ENCODE results near the gene TREH. TPM values are rescaled to one million over a fixed set of nuclear protein-coding genes. Genes with fewer than 3 reads are reported as not detected.
A peak's percentile ranks its signal among the peaks of the same experiment; 100 is the strongest.

The TREH gene
- total RNA-seq, 1 experiment from 2014 or later = not detected

GRCh38 chr11:118607401-118608359 lies 71.8 kb downstream of the TREH start, which contains the start of gene PHLDB1:
Gene PHLDB1, plus strand, starts transcription at chr11:118607615. Its CDS starts 6,222 bp downstream, at chr11:118613837.
- Mint-ChIP-seq H3K36me3 (ENCODE audit: insufficient read depth in 1 of 3, low read depth in 3 of 3) (peaks cover 0 to 4% (median 4%) of the 10 kb centered on the region in 3 experiments; a peak in 4 of 7 replicates), H3K4me3 (peak within 1 kb of the TSS; percentile 54 to 85), H3K27me3 (ENCODE audit: low read depth) (peaks cover 90% of the 10 kb centered on the region), H3K4me1 (peaks cover 43 to 53% of the 10 kb centered on the region in 2 experiments), H3K27ac (no peak within 1 kb of the TSS), H3K9me3 (peaks cover 0 to 6% of the 10 kb centered on the region in 2 experiments; a peak in 4 of 5 replicates)
- no peak within 1 kb of the TSS for H2BK5ac ChIP-seq (ENCODE audit: insufficient read length, low read length)
- no peaks in the 10 kb centered on the region for H3K79me2 ChIP-seq (ENCODE audit: insufficient read depth, low read length)
- no peak within 1 kb of the TSS for H2BK12ac ChIP-seq (ENCODE audit: insufficient read length, low read depth, low read length)
- H3K4ac ChIP-seq (ENCODE audit: low read depth, low read length) = no peak within 1 kb of the TSS
- no CpG with 5 or more reads among the region's 72 CpGs for WGBS (ENCODE audit: extremely low coverage, insufficient read length, low lambda C conversion rate)
- no peak within 1 kb of the TSS for H3K23ac ChIP-seq (ENCODE audit: insufficient read length, low read depth, low read length)
- no peak within 1 kb of the TSS for H2AK5ac ChIP-seq (ENCODE audit: insufficient read length, low read length)
- no peak within 1 kb of the TSS for H2BK20ac ChIP-seq (ENCODE audit: low read depth, low read length, poor library complexity, severe bottlenecking)
- peak; percentile 64 for DNase-seq
- peaks cover 56% of the 10 kb centered on the region for H3K27me3 ChIP-seq (ENCODE audit: insufficient read depth, low read length)
- H3K4me1 ChIP-seq (ENCODE audit: insufficient read depth, low read length) = peaks cover 5% of the 10 kb centered on the region
- H3K23me2 ChIP-seq (ENCODE audit: insufficient read length, low read depth, low read length, poor library complexity, severe bottlenecking) = peaks cover 16% of the 10 kb centered on the region
- no peak within 1 kb of the TSS for H2AFZ ChIP-seq (ENCODE audit: low read length)
- H4K20me1 ChIP-seq (ENCODE audit: control insufficient read depth, insufficient read depth, insufficient read length) = no peaks in the 10 kb centered on the region
- no peak within 1 kb of the TSS for H2BK120ac ChIP-seq (ENCODE audit: low read depth, low read length, poor library complexity, severe bottlenecking)
- H3K18ac ChIP-seq (ENCODE audit: insufficient read length, low read depth, low read length) = no peak within 1 kb of the TSS
- peak; percentile 57; the same call in 2 of the 3 replicates for TF ChIP-seq CTCF (conservative IDR thresholded peaks at IDR 0.05)
- H2BK15ac ChIP-seq (ENCODE audit: low read depth, low read length) = no peak within 1 kb of the TSS
- no peak within 1 kb of the TSS for H3K14ac ChIP-seq (ENCODE audit: insufficient read depth, low read length)
- H3K79me1 ChIP-seq (ENCODE audit: insufficient read depth, low read depth, low read length, poor library complexity, severe bottlenecking) = no peaks in the 10 kb centered on the region
- no peak within 1 kb of the TSS for H3K9ac ChIP-seq (ENCODE audit: extremely low read depth, insufficient read length, low read length)
- H4K5ac ChIP-seq (ENCODE audit: insufficient read length, low read depth, low read length) = no peak within 1 kb of the TSS
- H3T11ph ChIP-seq (ENCODE audit: low read length) = no peak within 1 kb of the TSS
- no peak within 1 kb of the TSS for H4K8ac ChIP-seq (replicated peaks; ENCODE audit: insufficient read length, low read depth, low read length)
- no peak within 1 kb of the TSS for H3K56ac ChIP-seq (ENCODE audit: insufficient read length, low read depth, low read length)
- no peaks in the 10 kb centered on the region for H3K9me3 ChIP-seq (ENCODE audit: control insufficient read depth, low read depth, low read length)
- H3K27ac ChIP-seq (ENCODE audit: insufficient read length, low read depth, low read length) = no peak within 1 kb of the TSS
- peak within 1 kb of the TSS; percentile 46 for H3K4me2 ChIP-seq (ENCODE audit: insufficient read depth, insufficient read length, low read length)
- no peak within 1 kb of the TSS for H4K91ac ChIP-seq (ENCODE audit: insufficient read length, low read depth, low read length)

Small RNA genes within 50 kb of the gene (microRNA-seq; reads per million reads assigned to microRNA genes)
- not detected for gene MIR6716 (ENCODE audit: borderline microRNAs expressed)

Other genes with a start within 250 kb of the TREH start
- 51.7 and 62.0 TPM in 2 replicates for gene KMT2A, start 243.2 kb downstream of the TREH start, total RNA-seq (2021)
- gene TTC36, start 152.2 kb downstream of the TREH start, total RNA-seq (2021) = 1.6 TPM in 2 replicates
- 24.5 and 26.2 TPM in 2 replicates for gene TMEM25, start 148.5 kb downstream of the TREH start, total RNA-seq (2021)
- gene IFT46, start 113.7 kb downstream of the TREH start, total RNA-seq (2021) = 10.3 and 11.5 TPM in 2 replicates
- 152 TPM in 2 replicates for gene ARCN1, start 107.2 kb downstream of the TREH start, total RNA-seq (2021)
- 55.7 and 56.0 TPM in 2 replicates for gene PHLDB1, start 72.0 kb downstream of the TREH start, total RNA-seq (2021)
- 221 and 222 TPM in 2 replicates for gene DDX6, start 111.5 kb upstream of the TREH start, total RNA-seq (2021)
- gene CXCR5, start 204.2 kb upstream of the TREH start, total RNA-seq (2021) = 0.07 and 0.11 TPM in 2 replicates
- gene BCL9L, start 246.3 kb upstream of the TREH start, total RNA-seq (2021) = 74.9 and 78.4 TPM in 2 replicates

Data from H9 (cell line).